AG04449 (cell line): ENCODE measurements around the gene ASCL4.
A peak's percentile ranks its signal among the peaks of the same experiment; 100 is the strongest.

Experiments
- CTCF ChIA-PET: fragments of 350-600 bp; formaldehyde crosslinking; extraction: SDS; loops from one replicate; lab custom pipeline; 2021; ENCODE audit warnings: antibody characterized with exemption; lab: Yijun Ruan, JAX
- POLR2A ChIA-PET: fragments of 400-600, 350-600 bp; formaldehyde crosslinking; extraction: SDS; loops from one replicate; lab custom pipeline; 2020; ENCODE audit warnings: antibody characterized with exemption, inconsistent platforms; lab: Yijun Ruan, JAX
- DNase-seq: peaks from one replicate; pipeline ENCODE4 v3.0.0-alpha.2; 2010; ENCODE audit warnings: low read depth, low spot score
- H3K4me3 ChIP-seq: 2 replicates; pipeline ENCODE4 v1.5.1; 2011; ENCODE audit warnings: low read depth, mild to moderate bottlenecking, control low read depth, low read length
- CTCF ChIP-seq: IDR thresholded peaks from one replicate; pipeline ENCODE4 v1.5.1; 2011; ENCODE audit warnings: mild to moderate bottlenecking, moderate library complexity, low read length, control low read depth, inconsistent platforms; ENCODE audit not compliant: insufficient read depth; ENCODE audit errors: missing control alignments

ASCL4 gene

GRCh38 chr12:107760809-107761501 lies 13.5 kb upstream of the ASCL4 start, which contains the start of gene PRDM4:
Gene PRDM4 (minus strand): TSS chr12:107761137. CDS start chr12:107760515, 622 bp downstream.
- TF ChIP-seq CTCF = no peak
- H3K4me3 ChIP-seq = peak within 1 kb of the TSS; percentile 86
- ChIA-PET POLR2A (no interaction called here), CTCF (no interaction called here)
- peak; percentile 46 for DNase-seq

- TF ChIP-seq CTCF = no peak
- CTCF ChIA-PET = no interaction called here
- H3K4me3 ChIP-seq = peak overlapping the region; percentile 71
- no peak for DNase-seq
- POLR2A ChIA-PET = interaction anchor here (1.1 kb wide), 1 partner anchor 81 kb away, joined by 4 read pairs; no protein-coding TSS in a partner anchor
Observed at GRCh38 chr12:107761502-107761904, 13.0 kb upstream of the ASCL4 start.

- POLR2A ChIA-PET = no interaction called here
- CTCF ChIA-PET = interaction anchor here (1.4 kb wide), 1 partner anchor 122 kb away, joined by 3 read pairs; no protein-coding TSS in a partner anchor
Observed at GRCh38 chr12:107762874-107763273, 11.6 kb upstream of the ASCL4 start.

GRCh38 chr12:107764626-107765025 lies 9.9 kb upstream of the ASCL4 start:
- no peak for TF ChIP-seq CTCF
- ChIA-PET POLR2A (no interaction called here), CTCF (no interaction called here)
- H3K4me3 ChIP-seq = no peak overlapping the region
- no peak for DNase-seq

More at GRCh38 chr12:107762874-107763273, 11.6 kb upstream of the ASCL4 start:
- no peak for TF ChIP-seq CTCF
- H3K4me3 ChIP-seq = no peak overlapping the region
- no peak for DNase-seq

- no peak for TF ChIP-seq CTCF
- POLR2A ChIA-PET = no interaction called here
- no peak overlapping the region for H3K4me3 ChIP-seq
- no peak for DNase-seq
- CTCF ChIA-PET = no interaction called here
Observed at GRCh38 chr12:107765316-107765715, 9.2 kb upstream of the ASCL4 start.

- ChIA-PET CTCF (no interaction called here), POLR2A (no interaction called here)
- no peak overlapping the region for H3K4me3 ChIP-seq
- TF ChIP-seq CTCF = no peak
- no peak for DNase-seq
Observed at GRCh38 chr12:107767466-107767865, 7.0 kb upstream of the ASCL4 start.
